Esophagus (tissue), 2 donors: ENCODE data around the gene TRMT11. TPM values are rescaled to one million over a fixed set of nuclear protein-coding genes. Genes with fewer than 3 reads are reported as not detected.
A peak's percentile ranks its signal among the peaks of the same experiment; 100 is the strongest.

ENCODE experiments used
- H3K27ac ChIP-seq, 2 donors: one replicate each; pipeline ENCODE4 v1.5.1; 2013; ENCODE audit warnings: low read depth in 2 of 2, mild to moderate bottlenecking in 2 of 2, inconsistent platforms in 1 of 2, low read length in 1 of 2, moderate library complexity in 1 of 2
- H3K27me3 ChIP-seq, 2 donors: one replicate each; pipeline ENCODE4 v1.6.1; 2013; ENCODE audit warnings: low read length in 2 of 2, control low read depth in 1 of 2, mild to moderate bottlenecking in 1 of 2; ENCODE audit not compliant: insufficient read depth in 2 of 2, control insufficient read depth in 1 of 2
- H3K36me3 ChIP-seq, 2 donors: one replicate each; pipeline ENCODE4 v1.6.1; 2013; ENCODE audit warnings: low read length in 1 of 2; ENCODE audit not compliant: control insufficient read depth in 2 of 2, insufficient read depth in 2 of 2
- H3K4me1 ChIP-seq, 2 donors: one replicate each; pipeline ENCODE4 v1.6.1; 2013; ENCODE audit warnings: low read length in 1 of 2; ENCODE audit not compliant: control insufficient read depth in 2 of 2, insufficient read depth in 2 of 2
- H3K4me3 ChIP-seq, 2 donors: one replicate each; pipeline ENCODE4 v1.5.1; 2013; ENCODE audit warnings: low read length in 2 of 2, mild to moderate bottlenecking in 2 of 2, low read depth in 1 of 2, moderate library complexity in 1 of 2
- H3K9me3 ChIP-seq, 2 donors: one replicate each; pipeline ENCODE4 v1.6.1; 2013; ENCODE audit warnings: mild to moderate bottlenecking in 2 of 2, low read depth in 1 of 2, low read length in 1 of 2, moderate library complexity in 1 of 2; ENCODE audit not compliant: control insufficient read depth in 2 of 2, insufficient read depth in 1 of 2
- WGBS, 2 donors: extraction: QIAGEN DNeasy Blood & Tissue Kit; methylation state at CpG; one replicate each; pipeline ENCODE4 v1.1.7; 2013; 5-methylcytosine and 5-hydroxymethylcytosine counted together
- polyA plus RNA-seq, 2 donors: library from polyadenylated mRNA; stranded (reverse); fragments of 200-250 nt; gene quantifications; one replicate each; pipeline ENCODE4 v1.2.3, GENCODE V29; 2013
- donor health status: healthy with polysubstance abuse.
- donor health status: Bipolar disorder and iron deficiency.

Gene TRMT11
- polyA plus RNA-seq, 2 donors: 6.7 to 10.3 TPM

GRCh38 chr6:125985522-125985921 is 818 bp upstream of the TRMT11 start:
- no peaks in the 10 kb centered on the region for H3K4me1 ChIP-seq
- H3K36me3 ChIP-seq: no peaks in the 10 kb centered on the region
- H3K27me3 ChIP-seq: no peaks in the 10 kb centered on the region
- peak overlapping the region in 1 of 2 donors; percentile 94 for H3K4me3 ChIP-seq
- H3K9me3 ChIP-seq: no peaks in the 10 kb centered on the region
- WGBS, 2 donors: 58 to 76% methylated on average over 4 of the region's 4 CpGs
- H3K27ac ChIP-seq: no peak overlapping the region

GRCh38 chr6:125985979-125986300 is 400 bp upstream of the TRMT11 start:
- H3K27ac ChIP-seq: peak overlapping the region; percentile 77 to 93
- H3K4me1 ChIP-seq: no peaks in the 10 kb centered on the region
- WGBS, 2 donors: 2% methylated on average over 3 of the region's 3 CpGs
- H3K4me3 ChIP-seq: peak overlapping the region; percentile 83 to 94
- H3K36me3 ChIP-seq: no peaks in the 10 kb centered on the region
- H3K9me3 ChIP-seq: no peaks in the 10 kb centered on the region
- H3K27me3 ChIP-seq: no peaks in the 10 kb centered on the region

GRCh38 chr6:125987026-125987617 is 782 bp downstream of the TRMT11 start:
- no peaks in the 10 kb centered on the region for H3K36me3 ChIP-seq
- no peaks in the 10 kb centered on the region for H3K4me1 ChIP-seq
- H3K4me3 ChIP-seq: peak overlapping the region; percentile 83 to 94
- peak overlapping the region; percentile 77 to 93 for H3K27ac ChIP-seq
- H3K9me3 ChIP-seq: no peaks in the 10 kb centered on the region
- 17 to 19% methylated on average over 10 of the region's 10 CpGs for WGBS, 2 donors
- H3K27me3 ChIP-seq: no peaks in the 10 kb centered on the region

GRCh38 chr6:125988280-125988679 is 1.9 kb downstream of the TRMT11 start:
- H3K36me3 ChIP-seq: no peaks in the 10 kb centered on the region
- H3K27me3 ChIP-seq: no peaks in the 10 kb centered on the region
- H3K9me3 ChIP-seq: no peaks in the 10 kb centered on the region
- no peak overlapping the region for H3K4me3 ChIP-seq
- no peaks in the 10 kb centered on the region for H3K4me1 ChIP-seq
- no peak overlapping the region for H3K27ac ChIP-seq

GRCh38 chr6:125989631-125990030 is 3.3 kb downstream of the TRMT11 start:
- 63 to 73% methylated on average over 3 of the region's 3 CpGs for WGBS, 2 donors
- Histone ChIP-seq H3K9me3 (no peaks in the 10 kb centered on the region), H3K4me1 (no peaks in the 10 kb centered on the region), H3K36me3 (no peaks in the 10 kb centered on the region), H3K4me3 (no peak overlapping the region), H3K27me3 (no peaks in the 10 kb centered on the region), H3K27ac (no peak overlapping the region)

GRCh38 chr6:125991653-125992052 is 5.3 kb downstream of the TRMT11 start:
- Histone ChIP-seq H3K4me3 (no peak overlapping the region), H3K27ac (no peak overlapping the region), H3K36me3 (no peaks in the 10 kb centered on the region), H3K4me1 (no peaks in the 10 kb centered on the region), H3K27me3 (no peaks in the 10 kb centered on the region), H3K9me3 (no peaks in the 10 kb centered on the region)
- WGBS, 2 donors: 77 to 84% methylated on average over 1 of the region's 1 CpG

GRCh38 chr6:125994670-125995488 is 8.5 kb downstream of the TRMT11 start:
- no peaks in the 10 kb centered on the region for H3K4me1 ChIP-seq

GRCh38 chr6:125995972-125996580 is 9.7 kb downstream of the TRMT11 start:
- Histone ChIP-seq H3K4me3 (no peak overlapping the region), H3K4me1 (no peaks in the 10 kb centered on the region), H3K9me3 (no peaks in the 10 kb centered on the region), H3K36me3 (peaks cover 0 to 3% of the 10 kb centered on the region in 2 donors), H3K27ac (no peak overlapping the region), H3K27me3 (no peaks in the 10 kb centered on the region)
- 7 to 8% methylated on average over 8 of the region's 8 CpGs for WGBS, 2 donors

More at GRCh38 chr6:125994670-125995488, 8.5 kb downstream of the TRMT11 start:
- Histone ChIP-seq H3K9me3 (no peaks in the 10 kb centered on the region), H3K27ac (no peak overlapping the region), H3K27me3 (no peaks in the 10 kb centered on the region), H3K4me3 (no peak overlapping the region), H3K36me3 (peaks cover 0 to 3% of the 10 kb centered on the region in 2 donors)
- WGBS, 2 donors: 72 to 73% methylated on average over 5 of the region's 5 CpGs

GRCh38 chr6:126002755-126003679 is 16.7 kb downstream of the TRMT11 start:
- Histone ChIP-seq H3K36me3 (no peaks in the 10 kb centered on the region), H3K4me1 (no peaks in the 10 kb centered on the region), H3K27ac (no peak overlapping the region), H3K27me3 (no peaks in the 10 kb centered on the region), H3K9me3 (no peaks in the 10 kb centered on the region), H3K4me3 (no peak overlapping the region)
- WGBS, 2 donors: 90% methylated on average over 8 of the region's 8 CpGs
